ENCODE measurements around the gene CSNK2A1.
"Not testable (repeated sequence)": the region's sequence is repeated elsewhere in the genome, so short reads cannot be mapped to it uniquely, and the experiment has no call there.

Gene CSNK2A1

DNA sequence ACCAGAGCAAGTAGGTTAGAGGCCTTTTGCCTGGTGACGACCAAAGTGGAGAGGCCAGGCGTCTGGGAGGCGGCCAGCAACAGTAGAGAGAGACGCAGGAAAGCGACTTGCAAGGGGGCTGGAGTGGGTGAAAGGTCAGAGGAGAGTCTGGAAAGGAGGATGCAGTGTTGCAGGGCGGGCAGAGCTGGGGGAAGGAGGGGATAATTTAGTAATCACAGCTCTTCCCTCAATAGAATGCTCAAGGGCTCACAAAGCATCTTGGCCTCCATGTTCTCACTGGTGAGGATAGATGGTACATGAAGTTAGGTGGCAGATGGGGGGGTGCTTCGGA lies 41.3 kb upstream of the CSNK2A1 start:
- Histone ChIP-seq H3K36me3 (no peaks in the 10 kb centered on the region), H3K27me3 (peaks cover 19% of the 10 kb centered on the region), H3K4me3 (ENCODE audit: low read depth in 1 of 2, low read length in 1 of 2) (no peak overlapping the region), H3K4me1 (ENCODE audit: control insufficient read depth in 1 of 2, insufficient read depth in 1 of 2, low read depth in 1 of 2, low read length in 1 of 2) (no peaks in the 10 kb centered on the region), H3K27ac (no peak overlapping the region), H3K9me3 (no peaks in the 10 kb centered on the region)
- TF ChIP-seq, protein P1, sequence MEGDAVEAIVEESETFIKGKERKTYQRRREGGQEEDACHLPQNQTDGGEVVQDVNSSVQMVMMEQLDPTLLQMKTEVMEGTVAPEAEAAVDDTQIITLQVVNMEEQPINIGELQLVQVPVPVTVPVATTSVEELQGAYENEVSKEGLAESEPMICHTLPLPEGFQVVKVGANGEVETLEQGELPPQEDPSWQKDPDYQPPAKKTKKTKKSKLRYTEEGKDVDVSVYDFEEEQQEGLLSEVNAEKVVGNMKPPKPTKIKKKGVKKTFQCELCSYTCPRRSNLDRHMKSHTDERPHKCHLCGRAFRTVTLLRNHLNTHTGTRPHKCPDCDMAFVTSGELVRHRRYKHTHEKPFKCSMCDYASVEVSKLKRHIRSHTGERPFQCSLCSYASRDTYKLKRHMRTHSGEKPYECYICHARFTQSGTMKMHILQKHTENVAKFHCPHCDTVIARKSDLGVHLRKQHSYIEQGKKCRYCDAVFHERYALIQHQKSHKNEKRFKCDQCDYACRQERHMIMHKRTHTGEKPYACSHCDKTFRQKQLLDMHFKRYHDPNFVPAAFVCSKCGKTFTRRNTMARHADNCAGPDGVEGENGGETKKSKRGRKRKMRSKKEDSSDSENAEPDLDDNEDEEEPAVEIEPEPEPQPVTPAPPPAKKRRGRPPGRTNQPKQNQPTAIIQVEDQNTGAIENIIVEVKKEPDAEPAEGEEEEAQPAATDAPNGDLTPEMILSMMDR (IDR thresholded peaks at IDR 0.05) = no peak

DNA sequence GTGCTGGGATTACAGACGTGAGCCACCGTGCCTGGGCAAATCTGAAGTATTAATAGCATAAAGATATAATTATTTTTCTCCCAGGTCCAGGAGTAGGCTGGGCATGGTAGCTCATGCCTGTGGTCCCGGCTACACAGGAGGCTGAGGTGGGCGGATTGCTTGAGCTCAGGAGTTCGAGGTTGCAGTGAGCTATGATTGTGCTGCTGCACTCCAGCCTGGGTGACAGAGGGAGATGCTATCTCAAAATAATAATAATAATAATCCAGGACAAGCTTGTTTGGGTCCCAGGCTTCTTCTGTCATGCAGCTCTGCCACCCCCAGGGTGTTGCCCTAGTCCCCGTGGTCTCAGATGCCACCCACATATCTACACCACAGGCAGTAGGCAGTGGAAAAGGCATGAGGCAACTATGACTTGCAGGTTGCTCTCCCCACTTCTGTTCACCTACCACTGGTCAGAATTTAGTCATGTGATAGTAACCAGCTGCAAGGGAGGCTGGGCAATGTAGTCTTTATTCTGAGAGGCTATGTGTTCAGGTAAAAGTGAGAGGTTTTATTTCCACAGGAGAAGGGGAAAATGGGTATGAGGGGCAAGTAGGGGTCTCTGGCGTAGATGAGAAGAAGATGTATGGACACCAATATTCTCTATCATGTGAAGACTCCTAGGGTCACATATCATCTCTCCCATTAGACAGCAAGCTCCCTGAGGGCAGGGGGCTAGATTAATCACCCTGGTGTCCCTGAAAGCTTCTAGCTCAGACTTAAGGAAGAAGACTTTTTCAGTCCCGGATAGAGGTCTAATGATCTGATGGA lies 40.8 kb upstream of the CSNK2A1 start:
- no peaks in the 10 kb centered on the region for H3K36me3 ChIP-seq
- H3K27me3 ChIP-seq = peaks cover 21% of the 10 kb centered on the region
- H3K4me1 ChIP-seq (ENCODE audit: control insufficient read depth in 1 of 2, insufficient read depth in 1 of 2, low read depth in 1 of 2, low read length in 1 of 2) = no peaks in the 10 kb centered on the region
- H3K4me3 ChIP-seq (ENCODE audit: low read depth in 1 of 2, low read length in 1 of 2) = no peak overlapping the region
- TF ChIP-seq, protein P1 (IDR thresholded peaks at IDR 0.05) = no peak
- H3K9me3 ChIP-seq = no peaks in the 10 kb centered on the region
- H3K27ac ChIP-seq = no peak overlapping the region

DNA sequence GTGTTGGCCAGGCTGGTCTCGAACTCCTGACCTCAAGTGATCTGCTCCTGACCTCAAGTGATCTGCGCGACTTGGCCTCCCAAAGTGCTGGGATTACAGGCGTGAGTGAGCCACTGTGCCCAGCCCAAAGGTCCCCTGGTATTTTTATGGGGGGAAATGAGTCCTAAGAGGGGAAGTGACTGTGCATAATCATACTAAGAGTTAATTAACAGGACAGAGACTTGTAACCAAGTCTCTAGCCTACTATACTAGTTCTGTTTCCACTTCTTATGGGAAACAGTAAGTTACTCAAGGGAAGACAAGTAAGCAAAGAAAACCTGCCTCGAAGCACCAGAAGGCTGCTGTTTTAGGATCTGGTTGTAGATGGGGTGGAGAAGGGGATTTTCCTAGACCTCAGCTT lies 38.6 kb upstream of the CSNK2A1 start:
- no peaks in the 10 kb centered on the region for H3K36me3 ChIP-seq
- no peak overlapping the region for H3K4me3 ChIP-seq (ENCODE audit: low read depth in 1 of 2, low read length in 1 of 2)
- H3K4me1 ChIP-seq (ENCODE audit: control insufficient read depth in 1 of 2, insufficient read depth in 1 of 2, low read depth in 1 of 2, low read length in 1 of 2) = no peaks in the 10 kb centered on the region
- H3K27ac ChIP-seq = no peak overlapping the region
- TF ChIP-seq, protein P1 (IDR thresholded peaks at IDR 0.05) = no peak
- H3K9me3 ChIP-seq = no peaks in the 10 kb centered on the region
- H3K27me3 ChIP-seq = peaks cover 25% of the 10 kb centered on the region

DNA sequence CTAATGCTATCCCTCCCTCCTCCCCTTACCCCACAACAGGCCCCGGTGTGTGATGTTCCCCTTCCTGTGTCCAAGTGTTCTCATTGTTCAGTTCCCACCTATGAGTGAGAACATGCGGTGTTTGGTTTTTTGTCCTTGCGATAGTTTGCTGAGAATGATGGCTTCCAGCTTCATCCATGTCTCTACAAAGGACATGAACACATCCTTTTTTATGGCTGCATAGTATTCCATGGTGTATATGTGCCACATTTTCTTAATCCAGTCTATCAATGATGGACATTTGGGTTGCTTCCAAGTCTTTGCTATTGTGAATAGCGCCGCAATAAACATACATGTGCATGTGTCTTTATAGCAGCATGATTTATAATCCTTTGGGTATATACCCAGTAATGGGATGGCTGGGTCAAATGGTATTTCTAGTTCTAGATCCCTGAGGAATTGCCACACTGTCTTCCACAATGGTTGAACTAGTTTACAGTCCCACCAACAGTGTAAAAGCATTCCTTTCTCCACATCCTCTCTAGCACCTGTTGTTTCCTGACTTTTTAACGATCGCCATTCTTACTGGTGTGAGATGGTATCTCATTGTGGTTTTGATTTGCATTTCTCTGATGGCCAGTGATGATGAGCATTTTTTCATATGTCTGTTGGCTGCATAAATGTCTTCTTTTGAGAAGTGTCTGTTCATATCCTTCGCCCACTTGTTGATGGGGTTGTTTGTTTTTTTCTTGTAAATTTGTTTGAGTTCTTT lies 35.5 kb upstream of the CSNK2A1 start:
- H3K27ac ChIP-seq; H3K4me1 ChIP-seq (ENCODE audit: control insufficient read depth in 1 of 2, insufficient read depth in 1 of 2, low read depth in 1 of 2, low read length in 1 of 2): not testable (repeated sequence)
- H3K27me3 ChIP-seq = peaks cover 53% of the 10 kb centered on the region

DNA sequence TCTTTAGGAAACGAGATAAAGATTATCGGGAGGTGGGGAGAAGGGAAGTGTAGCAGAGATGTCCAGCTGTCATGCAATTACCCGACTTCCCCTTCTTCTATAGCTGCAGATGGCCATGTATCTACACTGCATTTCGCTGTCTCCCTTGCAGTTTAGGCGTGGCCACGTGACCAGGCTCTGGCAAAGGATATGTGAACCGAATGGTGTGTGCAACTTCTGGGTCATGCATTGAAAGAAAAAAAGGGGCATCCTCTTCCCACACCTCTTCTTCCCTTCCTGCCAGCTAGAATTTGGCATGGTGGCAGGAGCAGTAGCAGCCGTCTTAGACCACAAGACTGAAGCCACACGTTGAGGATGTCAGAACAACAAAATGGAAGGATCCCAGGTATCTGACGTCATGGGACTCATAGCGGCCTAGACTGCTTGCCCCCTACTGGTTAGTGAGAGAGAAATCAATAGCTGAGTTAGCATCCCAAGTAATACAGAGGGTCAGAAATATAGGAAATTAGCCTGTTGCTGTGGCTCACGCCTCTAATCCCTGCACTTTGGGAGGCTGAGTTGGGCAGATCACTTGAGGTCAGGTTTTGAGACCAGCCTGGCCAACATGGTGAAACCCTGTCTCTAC lies 33.7 kb upstream of the CSNK2A1 start:
- peaks cover 69% of the 10 kb centered on the region for H3K27me3 ChIP-seq
- no peaks in the 10 kb centered on the region for H3K9me3 ChIP-seq
- H3K36me3 ChIP-seq = no peaks in the 10 kb centered on the region
- no peak overlapping the region for H3K4me3 ChIP-seq (ENCODE audit: low read depth in 1 of 2, low read length in 1 of 2)
- no peaks in the 10 kb centered on the region for H3K4me1 ChIP-seq (ENCODE audit: control insufficient read depth in 1 of 2, insufficient read depth in 1 of 2, low read depth in 1 of 2, low read length in 1 of 2)
- no peak overlapping the region for H3K27ac ChIP-seq
- TF ChIP-seq, protein P1 (IDR thresholded peaks at IDR 0.05) = no peak

More for the DNA sequence above, 35.5 kb upstream of the CSNK2A1 start:
- H3K4me3 ChIP-seq (ENCODE audit: low read depth in 1 of 2, low read length in 1 of 2); H3K9me3 ChIP-seq; H3K36me3 ChIP-seq: not testable (repeated sequence)

DNA sequence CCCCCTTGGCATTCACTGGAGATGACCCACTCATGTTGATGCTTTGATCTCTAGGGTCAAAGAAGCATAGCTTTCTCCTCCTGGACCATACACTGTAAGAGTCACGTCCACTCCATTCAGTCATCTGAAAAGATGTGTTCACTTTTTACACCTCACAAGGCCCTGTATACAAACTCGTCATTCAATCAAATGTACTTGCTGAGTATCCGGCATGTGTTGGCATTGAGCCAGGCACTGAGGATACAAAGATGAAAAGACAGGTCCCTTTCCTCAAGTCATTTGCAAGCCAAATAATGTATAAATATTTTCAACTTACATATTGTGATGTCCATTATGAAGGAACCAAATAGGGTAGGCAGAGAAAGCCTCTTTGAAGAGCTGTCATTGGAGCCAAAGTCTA lies 32.6 kb upstream of the CSNK2A1 start:
- no peaks in the 10 kb centered on the region for H3K9me3 ChIP-seq
- peaks cover 75% of the 10 kb centered on the region for H3K27me3 ChIP-seq
- TF ChIP-seq, protein P1 (IDR thresholded peaks at IDR 0.05) = no peak
- H3K4me3 ChIP-seq (ENCODE audit: low read depth in 1 of 2, low read length in 1 of 2) = no peak overlapping the region
- no peak overlapping the region for H3K27ac ChIP-seq
- H3K4me1 ChIP-seq (ENCODE audit: control insufficient read depth in 1 of 2, insufficient read depth in 1 of 2, low read depth in 1 of 2, low read length in 1 of 2) = no peaks in the 10 kb centered on the region
- H3K36me3 ChIP-seq = no peaks in the 10 kb centered on the region

All from neutrophil (primary cell).